Activated naive CD8-positive, alpha-beta T cell treated with anti-CD3 and anti-CD28 coated beads for 36 hours (primary cell): Measurements from ENCODE around the gene OPA3. TPM values are rescaled to one million over a fixed set of nuclear protein-coding genes. Genes with fewer than 3 reads are reported as not detected.
A peak's percentile ranks its signal among the peaks of the same experiment; 100 is the strongest.

Experiments
- DNase-seq: peaks from one replicate; pipeline ENCODE4 v3.0.0; 2021
- H3K27ac Mint-ChIP-seq: one replicate; pipeline ENCODE4 v1.8.0; 2022; ENCODE audit warnings: mild to moderate bottlenecking, moderate library complexity, mixed read lengths
- H3K27me3 Mint-ChIP-seq: one replicate; pipeline ENCODE4 v1.8.0; 2022; ENCODE audit warnings: mild to moderate bottlenecking, mixed read lengths
- H3K36me3 Mint-ChIP-seq: one replicate; pipeline ENCODE4 v1.8.0; 2021; ENCODE audit warnings: mild to moderate bottlenecking, mixed read lengths
- H3K4me1 Mint-ChIP-seq: one replicate; pipeline ENCODE4 v1.8.0; 2021; ENCODE audit warnings: mixed read lengths
- H3K4me3 Mint-ChIP-seq: one replicate; pipeline ENCODE4 v1.8.0; 2022; ENCODE audit warnings: mild to moderate bottlenecking, moderate library complexity, mixed read lengths
- H3K9me3 Mint-ChIP-seq: one replicate; pipeline ENCODE4 v1.8.0; 2022; ENCODE audit warnings: mixed read lengths
- total RNA-seq, 2 experiments: library from RNA; stranded (reverse); gene quantifications; one replicate each; pipeline ENCODE4 v1.2.3, GENCODE V29; 2021

Gene OPA3
- total RNA-seq, 2 experiments from 2014 or later, result 14.7 to 15.1 TPM

- DNase-seq, result peak; percentile 90
- Mint-ChIP-seq H3K36me3 (no peaks in the 10 kb centered on the region), H3K4me3 (peak overlapping the region; percentile 29), H3K27ac (peak overlapping the region; percentile 95), H3K27me3 (no peaks in the 10 kb centered on the region), H3K4me1 (peaks cover 25% of the 10 kb centered on the region), H3K9me3 (no peaks in the 10 kb centered on the region)
Measured at GRCh38 chr19:45478454-45479238, 106.0 kb downstream of the OPA3 start.

- H3K27ac Mint-ChIP-seq, result peak overlapping the region; percentile 95
- H3K4me3 Mint-ChIP-seq, result peak overlapping the region; percentile 29
- no peaks in the 10 kb centered on the region for H3K9me3 Mint-ChIP-seq
- DNase-seq, result peak; percentile 41
- peaks cover under 1% of the 10 kb centered on the region for H3K36me3 Mint-ChIP-seq
- peaks cover 25% of the 10 kb centered on the region for H3K4me1 Mint-ChIP-seq
- H3K27me3 Mint-ChIP-seq, result peaks cover 2% of the 10 kb centered on the region
Measured at GRCh38 chr19:45477713-45478453, 106.7 kb downstream of the OPA3 start.

Other genes with a start within 250 kb of the OPA3 start
- gene KLC3, start 244.1 kb downstream of the OPA3 start, total RNA-seq, result not detected
- 10 to 100 TPM; 25.5 to 29.1 TPM for gene ERCC2, start 214.2 kb downstream of the OPA3 start, total RNA-seq
- 1 to 10 TPM; 3.6 to 4.7 TPM for gene PPP1R13L, start 179.7 kb downstream of the OPA3 start, total RNA-seq
- 10 to 100 TPM; 27.0 to 27.1 TPM for gene POLR1G, start 178.2 kb downstream of the OPA3 start, total RNA-seq
- 10 to 100 TPM; 50.0 to 53.2 TPM for gene ERCC1, start 160.9 kb downstream of the OPA3 start, total RNA-seq
- 10 to 100 TPM in 1 of 2 experiments, 1 to 10 TPM in 1; 9.7 to 10.5 TPM for gene FOSB, start 116.8 kb downstream of the OPA3 start, total RNA-seq
- gene RTN2, start 87.8 kb downstream of the OPA3 start, total RNA-seq, result 1 to 10 TPM; 1.3 to 1.8 TPM
- gene PPM1N, start 86.4 kb downstream of the OPA3 start, total RNA-seq, result 1 to 10 TPM; 1.4 to 1.9 TPM
- gene VASP, start 77.3 kb downstream of the OPA3 start, total RNA-seq, result 100 to 1,000 TPM; 133 to 134 TPM
- gene GPR4, start 17.4 kb upstream of the OPA3 start, total RNA-seq, result not detected
- gene EML2, start 54.6 kb upstream of the OPA3 start, total RNA-seq, result 10 to 100 TPM; 94.4 to 98.8 TPM
- gene GIPR, start 83.4 kb upstream of the OPA3 start, total RNA-seq, result 1 to 10 TPM; 1.4 to 1.7 TPM
- gene SNRPD2, start 107.2 kb upstream of the OPA3 start, total RNA-seq, result 100 to 1,000 TPM; 818 to 852 TPM
- gene QPCTL, start 107.9 kb upstream of the OPA3 start, total RNA-seq, result 10 to 100 TPM; 16.4 to 16.7 TPM
- gene FBXO46, start 146.1 kb upstream of the OPA3 start, total RNA-seq, result 10 to 100 TPM; 25.5 to 29.6 TPM
- under 1 TPM; 0.08 TPM for gene MEIOSIN, start 148.6 kb upstream of the OPA3 start, total RNA-seq
- gene SIX5, start 184.4 kb upstream of the OPA3 start, total RNA-seq, result 1 to 10 TPM; 1.6 to 1.7 TPM
- 1 to 10 TPM; 7.3 to 8.6 TPM for gene DMPK, start 197.7 kb upstream of the OPA3 start, total RNA-seq
- 10 to 100 TPM; 29.5 to 30.7 TPM for gene DMWD, start 208.0 kb upstream of the OPA3 start, total RNA-seq
- gene RSPH6A, start 230.5 kb upstream of the OPA3 start, total RNA-seq, result under 1 TPM; 0.12 to 0.21 TPM